ENCODE data around the gene DSTN. TPM values are rescaled to one million over a fixed set of nuclear protein-coding genes. Genes with fewer than 3 reads are reported as not detected.

DSTN gene
- total RNA-seq, result 316 and 336 TPM in 2 replicates

DNA sequence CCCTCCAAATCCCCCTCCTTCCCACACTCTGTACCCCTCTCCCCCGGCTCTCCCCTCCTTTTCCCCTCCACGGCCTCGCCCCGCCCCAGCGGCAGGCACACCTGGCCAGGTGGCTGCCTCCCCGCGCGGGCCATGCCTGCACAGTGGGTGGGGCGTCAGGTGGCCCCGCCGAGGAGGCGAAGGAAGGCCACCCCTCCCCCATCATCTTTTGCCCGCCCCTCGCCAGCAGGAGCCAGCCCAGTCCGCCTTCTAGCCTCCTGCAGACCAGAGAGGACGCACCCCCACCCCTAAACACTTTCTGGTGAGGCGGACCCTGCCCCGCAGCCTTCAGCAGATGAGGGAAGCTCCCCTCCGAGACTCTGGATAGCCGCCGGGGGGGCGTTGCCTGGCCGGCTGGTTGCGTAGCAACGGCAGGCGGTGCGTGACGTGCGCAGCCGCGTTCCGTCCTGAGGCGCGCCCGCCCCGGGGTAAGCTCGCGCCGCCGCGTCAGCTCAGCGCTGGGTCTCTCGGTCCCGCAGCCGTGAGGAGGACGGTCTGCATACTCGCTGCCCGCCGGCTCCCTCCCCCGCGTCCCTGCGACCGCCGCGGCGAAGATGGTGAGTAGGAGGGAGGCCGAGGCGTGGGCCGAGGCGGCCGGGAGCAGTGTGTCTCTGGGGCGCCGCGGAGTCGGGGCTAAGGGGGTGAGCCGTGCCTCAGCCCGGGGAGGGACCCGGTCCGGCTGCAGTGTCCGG is at the start of gene DSTN:
TSS of gene DSTN (plus strand) at position 460 of the 731 bp plus-strand sequence. CDS start at position 594, 134 bp downstream.

GRCh38 chr20:17530716-17531664 is 38.9 kb upstream of the DSTN start, which contains the start of gene BFSP1:
BFSP1 (minus strand) TSS chr20:17531379; CDS start chr20:17531329, 50 bp downstream.

Other genes with a start within 250 kb of the DSTN start
- 2.2 and 4.3 TPM in 2 replicates for gene BFSP1, start 38.7 kb upstream of the DSTN start, total RNA-seq
- gene RRBP1, start 112.2 kb downstream of the DSTN start, total RNA-seq, result 97.6 and 103 TPM in 2 replicates
- not detected in 2 replicates for gene BANF2, start 129.9 kb downstream of the DSTN start, total RNA-seq